Mesothelial cell of epicardium (in vitro differentiated cells): ENCODE results near the gene ENO4. TPM values are rescaled to one million over a fixed set of nuclear protein-coding genes. Genes with fewer than 3 reads are reported as not detected.

Source experiments
- DNase-seq, 2 experiments: peaks; one replicate each; pipeline ENCODE4 v3.0.0; 2021; ENCODE audit warnings: low spot score in 2 of 2; ENCODE audit not compliant: unreplicated experiment in 2 of 2
- H3K27ac Mint-ChIP-seq: 2 replicates; pipeline ENCODE4 v1.8.0; 2021; ENCODE audit warnings: mixed read lengths
- H3K27me3 Mint-ChIP-seq: 2 replicates; pipeline ENCODE4 v1.8.0; 2021; ENCODE audit warnings: low read depth, mixed read lengths
- H3K36me3 Mint-ChIP-seq: 2 replicates; pipeline ENCODE4 v1.8.0; 2021; ENCODE audit warnings: mixed read lengths
- H3K4me1 Mint-ChIP-seq: 2 replicates; pipeline ENCODE4 v1.8.0; 2021; ENCODE audit warnings: mixed read lengths
- H3K4me3 Mint-ChIP-seq: 2 replicates; pipeline ENCODE4 v1.8.0; 2021; ENCODE audit warnings: mild to moderate bottlenecking, moderate library complexity, mixed read lengths
- H3K9me3 Mint-ChIP-seq: 2 replicates; pipeline ENCODE4 v1.8.0; 2021; ENCODE audit warnings: mixed read lengths
- CTCF ChIP-seq: fragments of 200-600 bp; sonication (generic); IDR thresholded peaks from one replicate; pipeline ENCODE4 v1.5.0; 2021; ENCODE audit warnings: antibody characterized with exemption; ENCODE audit not compliant: unreplicated experiment
- total RNA-seq: library from RNA; stranded (reverse); gene quantifications from 3 replicates; pipeline ENCODE4 v1.2.1, GENCODE V29; 2021

Gene ENO4, protein sequence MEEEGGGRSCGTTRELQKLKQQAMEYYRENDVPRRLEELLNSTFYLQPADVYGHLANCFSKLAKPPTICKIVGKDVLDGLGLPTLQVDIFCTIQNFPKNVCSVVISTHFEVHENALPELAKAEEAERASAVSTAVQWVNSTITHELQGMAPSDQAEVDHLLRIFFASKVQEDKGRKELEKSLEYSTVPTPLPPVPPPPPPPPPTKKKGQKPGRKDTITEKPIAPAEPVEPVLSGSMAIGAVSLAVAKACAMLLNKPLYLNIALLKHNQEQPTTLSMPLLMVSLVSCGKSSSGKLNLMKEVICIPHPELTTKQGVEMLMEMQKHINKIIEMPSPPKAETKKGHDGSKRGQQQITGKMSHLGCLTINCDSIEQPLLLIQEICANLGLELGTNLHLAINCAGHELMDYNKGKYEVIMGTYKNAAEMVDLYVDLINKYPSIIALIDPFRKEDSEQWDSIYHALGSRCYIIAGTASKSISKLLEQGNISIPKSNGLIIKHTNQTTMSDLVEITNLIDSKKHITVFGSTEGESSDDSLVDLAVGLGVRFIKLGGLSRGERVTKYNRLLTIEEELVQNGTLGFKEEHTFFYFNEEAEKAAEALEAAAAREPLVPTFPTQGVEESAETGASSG
- 0.97 to 2.6 TPM (median 1.9 TPM) in 3 replicates for total RNA-seq

- H3K36me3 Mint-ChIP-seq = no peaks in the 10 kb centered on the region
Observed at GRCh38 chr10:116849248-116850057, at the start of gene ENO4. TSS of gene ENO4 (plus strand) at chr10:116849499. CDS start at chr10:116849567, 68 bp downstream.

DNA sequence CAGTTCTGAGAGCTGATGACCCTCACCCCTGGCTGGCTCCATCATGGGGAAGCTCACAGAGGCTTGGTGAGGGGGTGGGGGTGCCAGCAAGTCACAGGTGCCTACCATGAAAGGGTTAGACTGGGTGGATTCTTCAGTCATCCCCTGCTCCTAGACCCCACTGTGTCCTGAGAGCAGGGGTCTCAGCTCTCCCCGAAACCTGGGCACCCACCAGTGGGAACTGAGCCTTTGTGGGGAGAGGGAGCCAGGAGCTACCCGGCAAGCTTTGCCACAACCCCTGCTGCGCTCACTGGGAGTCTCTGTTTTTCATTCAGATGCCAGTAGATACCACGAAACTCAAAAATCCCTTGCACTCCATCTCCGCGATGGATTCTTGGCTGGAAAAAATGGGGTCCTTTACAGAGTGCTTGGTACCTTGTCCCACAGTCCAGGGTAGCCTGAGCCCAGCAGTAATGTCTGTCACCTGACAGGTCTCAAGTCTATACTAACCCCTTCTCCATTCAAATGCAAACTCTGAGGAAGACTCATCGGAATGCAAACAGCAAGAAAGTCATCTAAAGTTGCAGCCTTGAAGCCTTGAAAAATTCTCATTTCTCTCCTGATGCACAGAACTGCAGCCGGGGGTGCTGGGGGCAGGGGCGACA, 48.9 kb upstream of the ENO4 start:
- no peaks in the 10 kb centered on the region for H3K4me1 Mint-ChIP-seq
- H3K36me3 Mint-ChIP-seq = no peaks in the 10 kb centered on the region
- H3K9me3 Mint-ChIP-seq = no peaks in the 10 kb centered on the region
- no peak for DNase-seq
- no peak overlapping the region for H3K27ac Mint-ChIP-seq
- no peak overlapping the region for H3K4me3 Mint-ChIP-seq
- no peak for TF ChIP-seq CTCF
- H3K27me3 Mint-ChIP-seq = peaks cover 77% of the 10 kb centered on the region

More at GRCh38 chr10:116849248-116850057, at the start of gene ENO4:
- peak within 1 kb of the TSS; percentile 89 for H3K4me3 Mint-ChIP-seq
- peak; percentile 84 to 91 for DNase-seq
- H3K27me3 Mint-ChIP-seq = peaks cover 2% of the 10 kb centered on the region
- H3K27ac Mint-ChIP-seq = peak within 1 kb of the TSS; percentile 95
- H3K9me3 Mint-ChIP-seq = no peaks in the 10 kb centered on the region
- TF ChIP-seq CTCF = no peak
- H3K4me1 Mint-ChIP-seq = peaks cover 20% of the 10 kb centered on the region

DNA sequence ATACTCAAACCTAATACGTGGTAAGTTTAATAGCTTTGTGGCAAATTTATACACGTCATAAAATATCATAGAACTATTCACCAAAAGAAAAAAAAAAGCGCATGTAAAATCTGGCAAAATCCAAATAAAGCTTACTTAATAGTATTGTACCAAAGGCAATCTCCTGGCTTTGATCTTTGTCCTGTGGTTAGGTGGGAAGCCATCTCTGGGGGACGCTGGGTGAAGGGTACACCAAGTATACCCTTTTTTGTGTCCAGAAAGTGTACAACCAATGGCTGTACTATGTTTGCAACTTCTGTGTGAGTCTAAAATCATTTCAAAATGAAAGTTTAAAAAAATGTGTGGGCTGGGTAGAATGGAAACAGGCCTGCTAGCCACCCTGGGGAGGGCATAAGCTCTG, 47.6 kb upstream of the ENO4 start:
- Mint-ChIP-seq H3K4me3 (no peak overlapping the region), H3K36me3 (no peaks in the 10 kb centered on the region), H3K4me1 (no peaks in the 10 kb centered on the region), H3K9me3 (no peaks in the 10 kb centered on the region), H3K27ac (no peak overlapping the region), H3K27me3 (peaks cover 73% of the 10 kb centered on the region)
- no peak for TF ChIP-seq CTCF
- no peak for DNase-seq

DNA sequence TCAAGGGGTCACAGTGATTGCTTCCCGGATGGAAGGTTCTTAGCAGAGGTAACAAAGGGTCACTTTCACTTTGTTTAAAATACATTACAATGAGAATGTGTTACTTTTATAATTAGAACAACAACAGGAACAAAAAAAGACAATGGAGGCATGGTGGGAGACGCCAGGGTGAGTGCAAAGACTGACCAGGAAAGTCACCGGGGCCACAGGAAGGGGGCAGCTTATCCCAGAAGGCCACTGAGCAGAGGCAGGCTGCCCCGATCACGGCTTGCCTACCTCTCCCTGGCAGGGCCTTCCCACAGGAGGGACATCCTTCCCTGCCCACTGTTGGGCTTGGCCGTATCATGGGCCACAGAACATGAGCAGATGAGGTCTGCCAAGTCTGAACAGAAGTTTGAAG, 46.8 kb upstream of the ENO4 start:
- no peak for TF ChIP-seq CTCF
- H3K4me1 Mint-ChIP-seq = no peaks in the 10 kb centered on the region
- H3K36me3 Mint-ChIP-seq = no peaks in the 10 kb centered on the region
- no peaks in the 10 kb centered on the region for H3K9me3 Mint-ChIP-seq
- H3K4me3 Mint-ChIP-seq = no peak overlapping the region
- H3K27ac Mint-ChIP-seq = no peak overlapping the region
- no peak for DNase-seq
- peaks cover 65% of the 10 kb centered on the region for H3K27me3 Mint-ChIP-seq

DNA sequence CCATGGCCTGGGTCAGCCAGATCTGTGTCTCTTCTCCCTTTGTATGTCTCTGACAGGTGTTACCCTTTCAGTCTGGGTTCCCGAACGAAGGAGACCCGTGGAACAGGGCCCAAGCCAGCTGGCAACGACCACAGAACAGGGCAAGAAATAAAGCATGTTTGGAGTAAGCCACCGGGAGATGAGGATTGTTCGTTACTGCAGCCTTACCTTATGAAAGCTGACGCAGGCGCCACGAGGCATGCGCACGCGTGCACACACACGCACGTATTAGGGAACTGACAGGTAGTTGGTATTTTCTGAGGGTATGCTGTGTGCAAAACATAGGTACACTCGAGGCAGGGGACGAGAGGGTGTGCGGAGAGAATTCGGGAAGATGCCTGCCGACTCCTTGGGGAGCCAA, 46.4 kb upstream of the ENO4 start:
- H3K27me3 Mint-ChIP-seq = peaks cover 61% of the 10 kb centered on the region
- no peak for TF ChIP-seq CTCF
- H3K36me3 Mint-ChIP-seq = no peaks in the 10 kb centered on the region

More for the DNA sequence above, 46.4 kb upstream of the ENO4 start:
- DNase-seq = no peak
- Mint-ChIP-seq H3K4me1 (no peaks in the 10 kb centered on the region), H3K9me3 (no peaks in the 10 kb centered on the region), H3K4me3 (no peak overlapping the region), H3K27ac (no peak overlapping the region)
